HG03439 (cell line): ENCODE measurements around the gene DUS1L.

ENCODE experiments used
- ATAC-seq: cut with Tn5 transposase; IDR thresholded peaks from one replicate; pipeline ENCODE4 v1.9.1; 2021; ENCODE audit warnings: mild to moderate bottlenecking, moderate library complexity; ENCODE audit not compliant: unreplicated experiment

Gene DUS1L

DNA sequence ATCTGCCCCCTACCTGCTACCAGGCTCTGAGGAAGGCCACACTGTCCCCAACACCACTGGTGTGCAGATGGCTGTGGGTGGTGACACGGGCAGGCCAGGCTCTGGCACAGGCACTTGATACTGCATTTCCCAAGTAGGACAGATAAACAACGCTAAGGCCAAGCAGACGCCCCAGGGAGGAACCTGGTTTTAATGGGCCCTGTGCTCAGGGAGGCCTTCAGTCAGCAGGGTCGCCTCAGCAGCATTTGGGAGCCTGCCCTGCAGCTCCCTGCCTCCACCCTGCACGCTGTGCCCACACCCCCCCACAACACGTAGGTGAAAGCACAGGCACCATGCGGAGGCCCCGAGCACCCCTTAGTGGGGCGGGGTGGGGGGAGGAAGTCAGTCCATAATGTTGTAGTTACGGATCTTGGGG is 35.7 kb upstream of the DUS1L start:
- ATAC-seq: no peak

DNA sequence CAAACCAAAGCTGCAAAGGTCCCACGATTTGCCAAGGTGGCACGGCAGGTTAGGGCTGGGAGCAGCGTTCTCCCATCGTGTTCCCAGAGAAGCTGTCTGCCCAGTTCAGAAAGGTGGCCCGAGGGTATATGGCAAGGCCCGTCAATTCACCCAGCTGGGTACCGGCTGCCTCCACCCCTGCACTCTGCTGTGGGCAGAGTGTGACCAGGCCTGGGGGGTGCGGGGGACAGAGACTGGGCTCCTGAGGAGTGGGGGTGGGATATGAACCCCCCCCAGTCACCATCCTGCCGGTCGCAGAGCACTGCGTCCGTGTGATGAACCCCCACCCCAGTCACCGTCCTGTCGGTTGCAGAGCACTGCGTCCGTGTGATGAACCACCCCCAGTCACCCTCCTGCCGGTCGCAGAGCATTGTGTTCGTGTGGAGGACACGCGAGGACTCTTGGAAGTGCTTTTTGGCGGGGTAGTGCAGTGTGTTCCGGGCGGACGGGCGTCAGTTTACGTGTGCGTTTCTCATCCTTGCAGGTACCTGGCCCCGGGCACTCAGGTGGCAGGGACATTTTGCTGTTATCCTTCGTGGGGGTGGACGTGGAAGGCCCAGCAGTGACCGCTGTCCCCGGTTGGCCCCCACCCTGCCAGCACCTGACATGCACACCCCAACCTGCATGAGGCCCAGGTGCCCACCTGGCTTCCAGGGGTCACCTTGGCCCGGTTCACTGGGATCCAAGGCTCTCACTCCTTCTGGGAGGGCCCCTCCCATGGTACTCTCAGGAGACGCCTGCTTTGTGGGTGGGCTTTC is 35.1 kb upstream of the DUS1L start:
- ATAC-seq: no peak

DNA sequence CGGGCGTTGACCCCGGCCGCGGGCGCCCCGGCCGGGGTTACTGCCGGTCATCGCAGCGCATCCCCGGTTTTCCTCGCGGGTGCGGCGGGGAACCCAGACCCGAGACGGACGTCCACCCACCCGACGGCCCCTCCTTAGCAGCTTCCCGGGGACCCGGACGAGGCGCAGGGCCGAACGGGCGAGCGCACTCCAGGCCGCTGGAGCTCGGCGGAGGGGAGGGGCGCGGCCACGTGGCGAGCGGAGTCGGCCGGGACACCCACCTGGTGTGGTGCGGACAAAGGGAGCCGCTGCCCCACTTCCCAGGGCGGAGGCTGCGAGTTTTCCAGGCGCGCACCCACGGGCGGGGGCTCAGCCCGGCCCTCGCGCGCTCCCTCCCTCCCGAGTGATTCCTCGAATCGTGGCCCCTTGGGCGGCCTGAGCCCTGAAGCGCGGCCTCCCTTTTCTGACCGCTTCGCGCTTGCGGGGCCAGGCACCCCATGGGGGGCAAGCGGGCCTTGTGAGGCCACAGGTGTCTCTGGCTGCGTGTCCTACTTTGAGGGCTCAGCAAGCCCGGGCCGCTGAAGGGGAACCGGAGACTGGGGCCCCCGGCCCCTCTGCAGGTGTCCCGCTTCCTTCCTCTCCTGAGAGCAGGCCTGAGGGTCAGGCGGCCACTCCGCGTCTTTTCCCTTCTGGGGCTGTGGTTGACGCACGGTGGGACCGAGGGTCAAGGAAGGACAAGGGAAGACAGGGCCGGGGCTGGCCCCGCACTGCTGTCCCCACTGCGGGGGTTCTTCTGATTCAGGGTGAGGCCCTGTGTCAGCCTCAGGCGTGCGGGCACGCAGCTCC is 33.5 kb upstream of the DUS1L start:
- ATAC-seq: peak; percentile 21

DNA sequence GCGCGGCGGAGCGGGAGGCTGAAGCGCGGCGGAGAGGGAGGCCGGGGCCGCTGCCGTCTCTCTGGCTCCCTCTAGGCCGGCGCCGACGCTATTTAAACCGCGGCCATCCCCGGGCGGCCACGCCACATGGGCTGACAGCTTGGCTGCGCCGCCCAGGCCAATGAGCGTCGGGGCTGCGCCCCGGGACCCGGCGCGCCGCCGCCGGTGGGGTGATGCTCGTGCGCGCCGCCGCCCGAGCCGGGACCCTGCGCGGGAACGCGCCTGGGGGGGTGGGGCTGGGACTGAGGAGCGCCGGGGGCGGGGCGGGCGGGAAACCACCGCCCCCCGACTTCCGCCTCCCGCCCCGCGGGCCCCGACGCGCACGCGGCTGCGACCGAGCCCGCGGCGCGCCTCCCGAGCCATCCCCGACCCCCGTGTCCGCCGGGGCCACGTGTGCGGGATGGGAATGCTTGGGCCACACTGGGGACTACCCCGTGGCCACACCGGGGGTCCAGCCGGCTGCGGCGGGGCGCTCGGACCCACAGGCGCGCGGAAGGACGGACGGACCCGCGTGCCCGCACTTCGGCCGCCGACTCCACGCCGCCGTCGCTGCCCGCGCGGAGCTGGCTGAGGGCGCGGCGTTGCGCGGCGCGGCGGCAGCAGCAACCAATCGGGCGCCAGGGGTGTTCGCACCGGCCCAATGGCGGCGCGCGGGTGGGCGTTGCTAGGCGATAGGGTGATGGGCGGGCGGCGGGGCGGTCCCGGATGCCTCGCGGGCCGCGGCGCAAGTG is 32.8 kb upstream of the DUS1L start, which contains the start of gene FASN:
Gene FASN (minus strand): TSS at position 68 of the 770 bp plus-strand sequence. CDS start 1,791 bp downstream, outside the sequence.
- peak; percentile 65 for ATAC-seq

DNA sequence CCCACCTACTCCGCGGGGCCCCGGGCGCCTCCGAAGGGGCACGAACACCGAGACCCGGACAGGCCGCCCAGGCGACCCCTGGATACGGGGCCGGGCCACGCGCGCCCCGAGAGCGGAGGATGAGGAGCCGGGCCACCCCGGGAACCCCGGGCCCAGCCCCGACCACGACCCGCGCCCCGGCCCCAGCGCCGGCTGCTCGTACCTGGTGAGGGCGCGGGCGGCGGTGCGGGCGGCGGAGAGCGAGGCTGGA is 32.2 kb upstream of the DUS1L start:
- peak; percentile 23 for ATAC-seq

DNA sequence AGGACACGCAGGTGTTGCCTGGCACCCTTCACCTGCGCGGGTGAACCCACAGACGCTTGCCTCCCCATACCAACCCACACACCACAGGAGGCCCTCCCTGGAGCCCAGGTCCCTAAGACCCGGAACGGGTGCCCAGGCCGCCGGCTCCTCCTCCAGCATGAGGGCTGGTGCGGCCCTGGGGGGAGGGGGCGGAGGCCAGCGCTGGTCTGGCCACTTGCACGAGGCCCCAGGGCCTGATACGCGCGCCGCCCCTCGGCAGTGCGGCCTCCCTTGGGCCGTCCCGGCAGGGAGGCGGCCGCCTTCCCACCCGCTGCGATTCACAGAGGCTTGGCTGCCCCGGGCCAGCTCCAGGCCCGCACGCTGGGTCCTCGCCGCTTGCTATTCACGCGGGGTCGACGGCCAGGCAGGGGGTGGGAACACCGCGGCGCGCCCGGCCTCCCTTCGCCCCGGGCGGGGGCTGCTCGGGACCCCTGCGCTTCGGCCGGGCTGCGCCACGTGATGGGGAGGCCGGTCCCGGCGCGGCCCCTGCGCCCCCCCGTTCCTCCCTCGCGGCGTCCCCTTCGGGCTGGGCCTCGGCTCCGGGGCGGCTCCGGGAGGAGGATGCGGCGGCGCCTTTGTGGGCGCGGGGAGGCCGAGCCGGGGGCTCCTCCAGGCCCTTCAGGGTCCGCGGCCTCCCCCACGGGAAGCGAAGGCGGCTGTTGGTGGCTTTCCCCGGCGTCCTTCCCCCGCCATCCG is 31.7 kb upstream of the DUS1L start:
- peak; percentile 3 for ATAC-seq

DNA sequence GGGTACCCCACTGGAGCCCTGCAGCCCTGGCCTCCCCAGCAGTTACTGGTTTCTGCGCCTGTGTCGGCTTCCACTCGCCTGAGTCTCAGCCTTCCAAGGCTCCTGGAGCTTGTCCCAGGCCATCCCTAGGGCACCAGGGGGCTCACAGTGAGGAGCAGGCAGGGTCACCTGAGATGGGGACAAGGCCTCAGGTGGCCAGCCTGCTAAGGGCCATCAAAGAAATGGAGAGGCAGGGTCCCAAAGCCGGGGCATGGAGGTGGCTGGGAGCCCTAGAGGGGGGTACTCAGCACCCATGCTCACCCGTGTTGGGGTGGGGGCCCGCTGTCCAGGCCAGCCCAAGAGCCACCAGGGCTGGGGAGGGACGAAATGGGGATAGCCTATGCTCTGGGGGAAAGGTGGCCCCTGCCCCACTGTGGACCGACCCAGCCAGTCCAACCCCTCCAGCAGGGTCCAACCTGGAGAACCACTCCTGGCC is 31.1 kb upstream of the DUS1L start:
- no peak for ATAC-seq

DNA sequence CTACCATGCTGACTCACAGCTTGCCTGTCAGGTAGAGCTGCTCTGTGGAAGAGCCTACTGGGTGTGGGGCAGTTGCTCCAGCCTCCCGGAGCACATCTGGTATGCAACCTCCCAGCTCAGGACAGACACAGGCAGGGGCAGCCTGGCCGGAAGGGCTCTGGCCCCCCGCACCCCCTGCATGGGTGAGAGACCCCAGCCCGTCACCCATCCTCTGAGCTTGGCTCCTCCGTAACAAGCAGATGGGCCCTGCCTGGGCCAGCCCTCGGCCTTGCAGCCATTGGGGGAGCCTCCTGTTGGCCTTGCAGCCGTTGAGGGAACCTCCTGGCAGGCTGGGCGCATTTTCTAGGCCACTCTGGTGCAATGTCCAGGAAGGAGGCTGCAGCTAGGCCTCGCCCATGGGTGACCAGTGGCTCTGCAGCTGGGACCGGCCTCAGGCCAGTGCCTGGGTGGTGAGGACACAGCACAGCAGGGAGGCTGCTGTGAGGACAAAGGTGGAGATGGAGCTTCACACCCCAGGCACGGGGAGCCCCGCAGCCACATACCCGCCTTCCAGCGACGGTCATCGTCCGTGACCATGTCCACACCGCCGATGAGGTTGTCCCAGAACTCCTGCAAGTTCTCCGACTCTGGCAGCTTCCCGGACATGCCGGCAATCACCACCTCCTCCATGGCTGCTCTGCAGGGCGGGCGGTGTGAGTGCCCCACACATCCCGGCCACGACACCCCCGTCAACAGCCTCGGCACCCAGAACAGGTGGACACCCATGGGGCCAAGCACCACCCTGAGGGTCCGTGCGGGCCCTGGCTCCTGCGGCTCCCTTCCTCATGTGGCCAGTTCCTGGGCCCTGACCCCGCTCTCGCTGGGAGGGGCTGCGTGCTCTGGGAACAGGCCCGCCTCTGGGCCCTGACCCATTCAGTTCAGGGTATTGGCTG is 30.4 kb upstream of the DUS1L start:
- ATAC-seq: no peak

DNA sequence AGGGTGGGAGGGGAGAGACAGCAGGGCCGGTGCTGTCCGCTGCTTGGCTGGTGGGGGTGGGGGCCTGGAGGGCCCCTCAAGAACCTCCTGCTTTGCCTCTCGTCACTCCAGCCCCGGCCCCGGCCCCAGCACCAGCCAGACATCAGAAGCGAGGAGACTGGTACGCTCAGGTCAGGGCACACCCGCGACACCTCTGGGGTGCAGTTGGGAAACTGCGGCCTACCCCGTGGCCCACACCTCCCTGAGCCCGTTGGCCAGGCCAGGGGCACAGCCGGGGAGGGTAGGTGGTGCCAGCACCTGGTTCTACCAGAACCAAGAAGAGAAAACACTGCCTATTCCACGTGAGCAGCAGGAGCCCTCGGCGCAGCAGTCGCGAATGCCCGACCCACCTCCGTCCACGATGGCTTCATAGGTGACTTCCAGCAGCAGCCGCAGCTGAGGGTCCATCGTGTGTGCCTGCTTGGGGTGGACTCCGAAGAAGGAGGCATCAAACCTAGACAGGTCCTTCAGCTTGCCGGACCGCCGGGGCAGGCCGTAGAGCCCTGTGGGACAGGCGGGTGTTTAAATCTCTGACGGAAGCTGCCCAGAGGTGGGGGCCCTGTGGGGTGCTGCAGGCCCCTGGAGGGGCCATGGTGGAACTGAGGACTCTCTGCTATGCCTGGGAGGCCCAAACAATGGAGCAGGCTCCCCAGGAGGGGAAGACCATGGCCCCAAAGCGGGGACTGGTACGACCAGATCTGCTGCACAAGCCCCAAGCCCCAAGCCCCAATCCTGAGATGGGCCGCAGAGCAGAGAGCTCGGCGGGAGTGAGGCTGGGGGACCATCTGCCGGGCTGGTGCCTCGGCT is 29.6 kb upstream of the DUS1L start:
- ATAC-seq: no peak

DNA sequence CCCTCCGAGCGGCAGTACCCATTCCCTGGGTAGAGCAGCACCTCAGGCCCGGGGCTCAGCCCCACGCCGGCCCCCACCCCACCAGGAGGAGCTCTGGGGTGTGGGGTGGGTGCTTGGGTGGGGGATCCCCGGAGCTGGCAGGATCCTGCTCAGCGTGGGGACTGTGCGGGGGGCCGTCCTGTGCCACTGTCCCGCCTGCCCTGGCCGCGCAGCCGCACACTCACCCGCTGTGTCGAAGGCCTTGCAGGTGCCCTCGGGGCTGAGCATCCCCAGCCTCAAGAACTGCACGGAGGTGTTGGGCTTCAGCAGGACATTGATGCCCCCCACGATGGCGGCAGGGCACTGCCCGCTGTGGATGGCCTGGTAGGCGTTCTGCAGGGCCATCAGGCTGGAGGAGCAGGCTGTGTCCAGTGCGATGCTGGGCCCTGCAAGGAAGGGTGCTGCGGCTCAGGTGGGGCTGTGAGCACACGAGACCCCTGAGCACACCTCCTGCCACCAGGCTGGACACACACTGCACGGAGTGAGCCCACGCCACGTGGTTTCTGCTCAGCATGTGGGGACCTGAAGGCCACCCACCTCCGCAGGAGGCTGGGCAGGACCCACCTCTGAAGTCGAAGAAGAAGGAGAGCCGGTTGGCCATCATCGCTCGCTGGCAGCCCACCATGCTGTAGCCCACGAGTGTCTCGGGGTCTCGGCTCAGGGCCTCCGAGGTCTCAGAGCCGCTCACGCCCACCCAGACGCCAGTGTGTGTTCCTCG is 27.6 kb upstream of the DUS1L start:
- no peak for ATAC-seq

DNA sequence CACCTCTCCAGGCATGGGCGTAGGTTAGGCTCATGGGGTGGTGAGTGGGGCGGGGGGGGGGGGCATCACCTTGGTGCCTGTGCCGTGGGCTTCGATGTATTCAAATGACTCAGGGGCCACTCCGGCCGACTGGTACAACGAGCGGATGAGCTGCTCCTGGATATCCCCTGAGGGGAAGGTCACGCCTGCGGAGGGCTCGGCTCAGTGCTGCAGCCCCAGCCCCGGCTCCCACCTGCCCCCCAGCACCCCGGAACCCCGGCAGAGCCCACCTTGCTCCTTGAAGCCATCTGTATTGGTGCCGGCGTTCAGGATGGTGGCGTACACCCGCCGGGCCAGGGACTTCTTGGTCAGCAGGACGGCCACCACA is 27.0 kb upstream of the DUS1L start:
- ATAC-seq: no peak

DNA sequence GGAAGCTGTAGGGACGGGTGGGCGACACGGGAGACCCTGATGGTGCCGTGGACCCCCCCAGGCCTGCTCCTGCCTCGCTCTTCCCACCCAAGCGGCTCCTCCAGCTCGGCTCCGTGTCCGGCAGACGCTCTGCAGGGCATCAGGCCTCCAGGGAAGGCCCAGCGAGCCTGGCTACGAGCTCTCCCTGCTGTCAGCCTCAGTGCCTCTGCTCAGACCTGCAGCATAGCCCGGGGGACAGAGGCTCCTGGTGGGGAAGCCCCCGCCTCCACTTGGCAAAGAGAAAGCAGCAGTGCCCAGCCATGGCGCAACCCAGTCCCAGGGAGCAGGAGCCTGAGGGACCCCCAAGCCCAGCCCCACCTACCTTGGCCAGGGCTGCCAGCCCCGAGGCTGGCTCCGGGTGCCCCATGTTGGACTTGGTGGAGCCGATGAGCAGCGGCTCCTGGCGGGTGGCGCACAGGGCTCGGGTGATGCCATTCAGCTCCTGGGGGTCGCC is 26.5 kb upstream of the DUS1L start:
- no peak for ATAC-seq

DNA sequence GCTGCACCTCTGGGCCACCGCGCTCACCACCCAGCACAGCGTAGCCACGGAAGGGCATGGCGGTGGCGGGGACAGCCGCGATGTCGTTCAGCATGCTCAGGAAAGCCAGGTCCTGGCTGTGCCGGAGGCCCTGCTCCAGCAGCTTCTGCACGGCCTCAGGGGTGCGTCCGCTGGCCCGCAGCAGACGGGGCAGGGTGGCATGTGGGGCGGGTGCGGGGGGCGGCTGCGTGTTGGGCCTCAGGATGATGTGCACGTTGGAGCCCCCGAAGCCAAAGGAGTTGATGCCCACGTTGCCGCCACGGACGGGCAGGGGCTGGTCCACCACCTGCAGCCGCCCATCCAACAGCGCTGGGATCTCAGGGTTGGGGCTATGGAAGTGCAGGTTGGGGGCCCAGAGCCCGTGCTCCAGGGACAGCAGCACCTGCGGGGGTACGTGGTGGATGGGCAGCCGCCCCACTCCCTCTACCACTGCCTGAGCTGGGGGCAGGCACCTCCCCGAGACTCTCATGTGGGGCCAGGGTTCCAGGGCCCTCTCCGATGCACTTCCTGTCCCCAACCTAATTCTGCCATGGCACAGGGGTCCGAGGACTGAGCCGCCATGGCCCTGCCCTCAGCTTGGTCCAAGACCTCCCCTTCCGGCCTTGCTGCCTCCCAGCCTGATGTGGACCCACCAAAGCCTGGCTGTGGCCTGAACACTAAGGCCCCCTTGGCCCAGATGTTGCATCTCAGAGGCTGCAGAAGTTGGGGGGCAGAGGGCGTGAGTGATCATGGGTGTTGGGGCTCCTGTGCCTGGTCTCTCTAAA is 25.9 kb upstream of the DUS1L start:
- no peak for ATAC-seq

DNA sequence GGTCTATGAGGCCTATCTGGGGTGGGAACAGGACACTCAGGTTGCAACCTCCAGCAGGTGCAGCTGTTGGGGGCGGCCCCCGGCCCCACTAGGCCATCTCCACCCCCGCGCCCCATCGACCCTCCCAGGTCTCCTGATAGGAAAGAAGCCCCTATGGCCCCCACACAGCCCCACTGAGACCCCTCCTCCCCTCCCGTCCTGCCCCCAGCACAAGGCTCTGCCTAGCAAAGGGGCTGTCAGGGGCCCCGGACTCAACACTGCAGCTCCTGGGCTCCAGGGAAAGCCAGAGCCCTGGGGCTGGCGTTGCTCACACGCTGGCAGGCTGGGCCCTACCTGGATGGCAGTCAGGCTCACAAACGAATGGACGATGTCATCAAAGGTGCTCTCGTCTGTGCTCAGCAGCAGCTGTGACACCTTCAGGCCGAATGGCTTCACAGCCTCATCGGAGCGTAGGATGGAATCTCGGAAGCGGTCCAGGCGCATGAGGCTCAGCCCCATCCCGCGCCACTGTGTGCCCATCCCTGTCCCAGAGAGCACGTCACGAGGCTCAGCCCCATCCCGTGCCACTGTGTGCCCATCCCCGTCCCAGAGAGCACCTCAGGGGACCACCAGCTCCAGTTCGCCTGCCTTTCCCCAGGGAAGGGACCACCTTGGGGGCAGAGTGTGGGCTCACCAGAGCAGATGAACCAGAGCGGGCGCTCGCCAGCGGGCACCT is 25.1 kb upstream of the DUS1L start:
- no peak for ATAC-seq

DNA sequence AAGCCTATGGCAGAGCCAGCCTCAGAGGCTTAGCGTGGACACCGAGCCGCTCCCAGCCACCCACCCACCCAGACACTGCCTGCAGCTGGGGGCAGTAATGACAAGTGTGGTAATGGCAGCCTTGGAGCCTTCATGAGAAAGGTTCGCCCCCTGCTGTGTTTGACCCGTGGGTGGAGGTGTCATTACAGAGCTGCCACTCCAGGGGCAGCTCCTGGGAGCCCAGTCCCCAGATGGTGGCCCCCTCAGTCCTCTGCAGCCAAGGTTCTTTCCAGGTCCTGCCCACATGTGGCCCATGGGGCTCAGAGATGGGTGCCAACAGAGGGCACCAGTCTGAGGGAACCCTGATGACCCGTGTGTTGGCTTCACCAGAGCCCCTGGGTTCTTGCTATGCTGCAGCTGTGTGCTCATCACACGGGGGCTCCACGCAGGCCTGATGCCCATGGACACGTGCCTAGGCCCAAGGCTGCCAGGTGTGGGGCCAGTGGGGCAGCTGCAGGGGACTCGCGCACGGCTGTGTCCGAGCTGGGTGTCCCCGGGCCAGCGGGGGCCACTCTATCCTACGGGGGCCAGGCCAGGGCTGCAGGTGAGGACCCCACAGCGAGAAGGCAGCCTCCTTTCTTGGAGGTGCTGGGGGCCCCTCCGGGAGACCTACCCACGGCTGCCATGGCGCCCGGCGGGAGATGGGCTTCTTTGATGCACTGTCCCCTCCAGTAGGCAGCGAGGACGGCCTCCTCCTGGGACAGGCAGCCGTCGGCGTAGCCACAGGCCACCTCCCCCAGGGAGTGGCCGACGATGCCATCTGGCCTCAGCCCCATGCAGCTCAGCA is 24.3 kb upstream of the DUS1L start:
- ATAC-seq: no peak
